CD4-positive, alpha-beta T cell treated with Interleukin-1 beta for 1 hour (primary cell): Measurements from ENCODE around the gene DDIT4.
A peak's percentile ranks its signal among the peaks of the same experiment; 100 is the strongest.

Experiments used
- DNase-seq, 2 donors: peaks; one replicate each; pipeline ENCODE4 v3.0.0-alpha.2; 2020 to 2022

The DDIT4 gene

GRCh38 chr10:72250666-72251065, 23.1 kb upstream of the DDIT4 start:
- DNase-seq = no peak

- DNase-seq = no peak
These were observed 22.1 kb upstream of the DDIT4 start for GRCh38 chr10:72251635-72252034.

- no peak for DNase-seq
These were observed 20.8 kb upstream of the DDIT4 start for GRCh38 chr10:72252972-72253371.

- no peak for DNase-seq
These were observed 20.1 kb upstream of the DDIT4 start for GRCh38 chr10:72253578-72253977.

GRCh38 chr10:72254813-72255568, 18.7 kb upstream of the DDIT4 start:
- peak; percentile 43 to 45 for DNase-seq

- no peak for DNase-seq
These were observed 17.6 kb upstream of the DDIT4 start for GRCh38 chr10:72255977-72256729.

- peak in 1 of 2 donors; percentile 56 for DNase-seq
These were observed 16.5 kb upstream of the DDIT4 start for GRCh38 chr10:72257051-72257892.

GRCh38 chr10:72258617-72259016, 15.1 kb upstream of the DDIT4 start:
- DNase-seq = no peak

GRCh38 chr10:72259491-72260238, 14.1 kb upstream of the DDIT4 start:
- no peak for DNase-seq

GRCh38 chr10:72260239-72260975, 13.3 kb upstream of the DDIT4 start:
- peak; percentile 87 to 89 for DNase-seq

GRCh38 chr10:72260976-72261783, 12.5 kb upstream of the DDIT4 start:
- DNase-seq = peak; percentile 39 to 50

GRCh38 chr10:72261784-72262404, 11.8 kb upstream of the DDIT4 start:
- DNase-seq = no peak

- DNase-seq = peak; percentile 45 to 54
These were observed 10.0 kb upstream of the DDIT4 start for GRCh38 chr10:72263613-72264241.

- no peak for DNase-seq
These were observed 9.2 kb upstream of the DDIT4 start for GRCh38 chr10:72264536-72264935.

- no peak for DNase-seq
These were observed 8.2 kb upstream of the DDIT4 start for GRCh38 chr10:72265508-72265907.

- no peak for DNase-seq
These were observed 7.5 kb upstream of the DDIT4 start for GRCh38 chr10:72265990-72266865.

- DNase-seq = no peak
These were observed 6.3 kb upstream of the DDIT4 start for GRCh38 chr10:72267381-72267780.

GRCh38 chr10:72267819-72268399, 5.8 kb upstream of the DDIT4 start:
- DNase-seq = no peak
